Measurements from ENCODE around the gene LAMA4.

The LAMA4 gene

DNA sequence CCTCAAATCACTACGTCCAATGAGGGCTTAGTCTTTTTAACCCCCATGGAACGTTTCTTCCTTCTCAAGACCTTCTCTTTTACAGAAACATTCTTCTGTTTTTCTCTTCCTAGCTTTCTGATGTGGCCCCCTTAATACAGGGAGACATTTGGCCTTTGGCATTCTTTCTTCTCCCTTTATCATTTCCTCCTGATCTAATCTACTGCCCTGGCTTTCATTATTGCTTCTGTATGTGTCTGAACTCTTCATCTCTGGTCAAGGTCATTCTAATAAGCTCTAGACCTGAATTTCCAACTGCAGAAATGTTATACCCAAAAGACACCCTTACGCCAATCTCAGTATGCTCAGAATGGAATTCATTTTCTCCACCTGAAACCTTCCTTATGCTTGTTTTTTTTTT lies 18.4 kb upstream of the LAMA4 start:
- DNase-seq, result no peak

- no peak for DNase-seq
Measured at GRCh38 chr6:112270756-112271155, 16.4 kb upstream of the LAMA4 start.

DNA sequence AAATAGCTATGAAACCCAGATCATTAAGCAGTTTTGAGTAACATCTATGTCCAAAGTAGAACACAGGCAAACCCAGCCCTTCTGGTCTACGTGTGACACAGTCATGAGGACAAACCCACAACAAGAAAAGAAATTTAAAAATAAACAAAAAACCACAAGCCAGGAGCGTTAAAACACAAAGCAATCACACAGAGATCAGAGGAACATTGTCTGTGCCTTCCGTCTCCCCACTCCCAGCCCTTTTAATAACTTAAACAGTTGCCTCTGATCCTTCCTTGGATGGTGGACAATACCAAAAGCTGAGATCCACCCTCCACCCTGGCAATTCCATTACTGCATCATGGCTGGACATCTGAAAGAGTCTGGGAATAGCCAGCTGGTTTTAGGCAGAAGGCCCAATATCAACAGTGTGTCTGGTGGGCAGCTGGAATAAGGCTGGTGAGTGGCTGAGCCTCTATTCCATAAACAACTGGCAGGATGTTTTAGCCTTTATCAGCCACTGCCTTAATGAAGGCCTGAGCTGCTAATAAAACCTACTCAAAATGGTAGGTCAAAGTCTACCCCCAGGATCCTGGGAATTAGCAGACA lies 15.7 kb upstream of the LAMA4 start:
- no peak for DNase-seq

- DNase-seq, result no peak
Measured at GRCh38 chr6:112269114-112269513, 14.7 kb upstream of the LAMA4 start.

GRCh38 chr6:112268654-112269053 lies 14.3 kb upstream of the LAMA4 start:
- no peak for DNase-seq

DNA sequence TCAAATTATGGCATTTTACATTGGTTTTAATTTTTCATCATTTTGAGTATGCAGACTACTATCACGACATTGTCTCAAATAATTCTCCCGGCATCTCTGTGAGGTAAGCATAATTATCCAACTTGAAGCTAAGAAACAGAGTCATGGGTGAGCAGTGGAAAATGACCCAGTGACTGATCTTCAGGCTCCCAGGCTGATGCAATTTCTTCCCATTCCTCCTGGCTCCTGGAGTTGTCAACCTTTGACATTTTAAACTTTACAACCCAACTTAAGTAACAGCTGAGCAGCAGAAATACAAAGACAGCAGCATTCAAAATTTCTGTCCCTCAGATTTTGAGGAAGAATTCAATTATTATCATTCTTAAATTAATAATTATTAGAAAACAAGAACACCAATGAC lies 13.7 kb upstream of the LAMA4 start:
- no peak for DNase-seq

DNA sequence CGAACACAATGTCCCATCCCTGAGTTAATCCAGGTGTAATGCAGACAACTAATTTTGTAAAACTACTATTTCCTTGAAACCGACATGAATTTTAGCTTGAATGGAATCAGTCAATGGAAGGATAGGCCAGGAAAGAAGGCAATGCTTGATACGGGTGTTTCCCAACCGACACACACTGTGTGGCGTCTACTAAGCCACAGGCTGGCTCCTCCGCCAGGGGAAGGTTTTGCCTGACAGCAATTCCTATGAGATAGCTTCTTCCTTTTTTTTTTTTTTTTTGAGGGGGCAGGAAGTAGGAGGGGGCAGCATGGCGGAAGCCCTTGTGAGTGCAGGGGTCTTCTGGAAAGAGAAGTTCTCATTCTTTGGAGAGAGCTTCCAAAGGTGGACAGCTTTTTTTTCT lies 12.0 kb upstream of the LAMA4 start:
- no peak for DNase-seq

- no peak for DNase-seq
Measured at GRCh38 chr6:112259337-112259675, 4.9 kb upstream of the LAMA4 start.

- DNase-seq, result no peak
Measured at GRCh38 chr6:112258642-112259336, 4.4 kb upstream of the LAMA4 start.

DNA sequence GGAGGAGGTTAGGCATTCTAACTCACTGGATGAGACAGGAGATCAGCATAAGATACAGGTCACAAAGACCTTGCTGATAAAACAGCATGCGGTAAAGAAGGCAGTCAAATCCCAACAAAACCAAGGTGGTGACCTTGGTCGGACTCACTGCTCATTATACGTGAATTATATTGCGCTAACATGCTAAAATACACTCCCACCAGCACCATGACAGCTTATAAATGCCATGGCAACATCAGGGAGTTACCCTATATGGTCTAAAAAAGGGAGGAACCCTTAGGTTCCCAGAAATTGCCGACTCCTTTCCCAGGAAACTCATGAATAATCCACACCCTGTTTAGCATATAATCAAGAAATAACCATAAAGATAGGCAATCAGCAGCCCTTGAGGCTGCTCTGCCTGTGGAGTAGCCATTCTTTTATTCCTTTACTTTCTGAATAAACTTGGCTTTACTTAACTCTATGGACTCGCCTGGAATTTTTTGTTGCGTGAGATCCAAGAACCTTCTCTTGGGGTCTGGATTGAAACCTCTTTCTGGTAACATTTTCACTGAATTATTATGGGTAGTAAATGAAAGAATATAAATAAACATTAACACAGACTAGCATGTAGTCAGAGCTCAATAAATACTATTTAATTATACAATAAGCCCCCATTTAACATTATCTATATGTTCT lies 3.0 kb upstream of the LAMA4 start:
- no peak for DNase-seq

DNA sequence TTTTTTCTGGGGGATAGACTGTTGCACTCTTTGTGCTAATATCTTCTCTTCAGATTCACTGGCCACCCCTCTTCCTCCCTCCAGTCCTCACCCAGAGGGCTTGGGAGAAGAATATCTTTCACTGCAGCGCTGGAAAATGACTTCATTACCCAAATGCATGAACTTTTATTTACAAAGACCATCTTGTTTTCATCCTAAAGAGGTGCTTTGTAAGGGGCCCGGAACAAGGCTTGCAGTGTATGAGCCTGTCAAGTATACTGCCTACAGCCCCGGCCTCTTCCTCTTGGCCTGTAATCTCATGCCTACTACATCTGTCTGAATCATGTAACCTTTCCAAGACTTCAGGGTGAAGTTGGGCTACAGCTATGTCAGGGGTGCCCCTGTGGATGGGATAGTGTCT lies 554 bp upstream of the LAMA4 start:
- no peak for DNase-seq

DNA sequence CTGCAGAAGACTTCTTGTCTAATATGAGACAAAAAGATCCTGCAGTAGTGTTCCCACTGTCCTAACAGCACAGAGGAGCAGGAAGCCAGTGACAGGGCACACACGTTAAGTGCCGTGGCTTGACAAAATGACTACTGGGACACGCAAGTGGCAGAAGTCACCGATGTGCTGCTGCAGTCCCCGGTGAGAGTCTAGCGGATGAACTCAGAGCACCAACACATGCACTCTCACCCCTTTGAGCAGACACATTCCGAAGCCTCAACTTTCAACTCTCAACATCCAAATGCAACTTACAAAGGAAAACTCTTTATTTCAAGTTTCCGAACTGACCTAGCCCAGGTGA lies 898 bp downstream of the LAMA4 start:
- DNase-seq, result no peak

DNA sequence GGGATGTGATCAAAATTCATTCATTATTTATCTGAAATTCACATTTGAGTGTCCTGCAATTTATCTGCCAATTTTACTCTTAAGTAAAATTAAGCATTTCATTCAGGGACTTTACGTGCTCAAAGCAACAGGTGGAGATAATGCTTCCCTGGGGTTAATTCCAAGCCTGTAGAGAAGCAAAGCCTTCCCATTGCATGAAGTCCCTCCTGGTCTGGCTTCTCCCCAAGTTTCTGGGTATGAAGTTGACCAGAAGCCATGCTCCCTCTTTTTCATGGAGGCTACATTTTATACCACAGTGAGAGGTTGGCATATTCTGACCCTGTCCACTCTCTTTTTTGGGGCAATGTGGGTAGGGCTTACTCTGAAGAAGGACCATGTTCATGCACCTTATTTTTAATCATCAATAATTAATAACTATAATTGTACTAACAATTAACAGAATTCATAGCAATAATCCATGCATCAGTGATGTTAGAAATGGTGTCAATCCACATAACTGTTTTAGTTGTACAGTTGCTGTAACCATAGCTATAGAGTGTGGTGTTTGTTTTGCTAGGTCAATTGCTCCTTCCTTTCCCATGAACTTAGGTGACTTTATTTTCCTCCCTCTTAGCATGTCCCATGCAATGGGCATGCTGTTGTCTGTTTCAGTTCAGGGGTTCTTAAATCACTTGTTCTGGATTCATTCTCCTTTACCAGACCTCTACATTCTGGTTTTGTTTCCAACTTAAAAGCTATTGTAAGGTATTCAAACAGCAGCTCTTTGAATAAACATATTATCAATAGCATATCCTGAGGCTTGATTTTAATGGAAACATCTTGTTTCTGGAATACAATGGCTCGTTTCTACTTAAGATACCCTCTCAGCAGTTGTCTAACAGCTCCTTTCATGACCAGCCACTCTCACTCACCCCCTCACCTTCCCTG lies 1.5 kb downstream of the LAMA4 start:
- DNase-seq, result no peak

DNA sequence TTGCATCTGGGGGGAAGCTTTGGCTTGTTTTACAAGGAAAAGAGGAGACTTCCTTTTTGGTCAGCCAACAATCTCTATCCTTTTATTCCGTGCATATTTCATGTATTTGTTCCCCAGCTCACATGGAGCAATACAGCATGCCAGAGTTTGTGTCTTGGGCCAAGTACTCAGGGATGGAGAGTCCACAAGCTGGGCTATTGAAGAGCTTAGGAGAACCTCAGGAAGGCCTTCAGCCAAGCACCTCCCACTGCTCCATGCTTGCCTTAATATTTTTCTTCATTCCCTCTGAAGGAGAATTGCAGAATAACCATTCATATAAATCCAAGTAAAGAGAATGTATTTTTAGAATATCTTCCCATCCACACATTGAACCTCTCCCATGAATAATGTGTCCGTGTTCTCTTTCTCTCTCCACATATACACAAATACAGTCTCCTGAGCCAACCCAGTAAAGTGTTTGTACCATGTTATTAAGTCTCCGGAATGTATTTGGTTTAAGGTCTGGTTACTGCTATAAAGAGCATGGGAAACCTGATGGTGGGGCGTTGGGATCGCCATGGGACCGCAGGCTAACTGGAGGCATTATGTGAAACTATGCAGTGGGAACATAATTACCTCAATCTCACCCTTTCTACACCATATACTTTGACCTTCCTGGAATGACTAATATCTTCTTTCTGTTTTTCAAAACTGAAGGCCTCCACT lies 3.0 kb downstream of the LAMA4 start:
- no peak for DNase-seq

- no peak for DNase-seq
Measured at GRCh38 chr6:112249489-112249888, 4.9 kb downstream of the LAMA4 start.

DNA sequence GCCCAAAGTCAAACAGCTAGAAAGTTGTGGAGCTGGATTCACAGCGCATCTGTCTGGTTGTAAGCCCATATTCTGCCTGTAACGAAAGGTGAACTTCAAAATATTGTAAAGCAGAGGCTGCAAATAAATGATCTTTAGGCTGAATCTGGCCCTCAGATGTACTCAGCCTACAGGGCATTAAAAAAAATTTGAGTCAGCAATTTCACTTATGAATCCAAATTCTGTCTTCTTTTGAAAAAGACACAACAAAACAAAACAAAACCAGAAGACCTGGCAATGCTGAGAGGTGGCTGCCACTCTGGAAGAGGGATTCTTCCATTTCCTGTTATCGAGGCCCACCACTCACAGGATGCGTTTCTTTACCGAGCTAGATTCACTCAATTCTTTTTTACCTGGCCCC lies 7.1 kb downstream of the LAMA4 start:
- no peak for DNase-seq

- DNase-seq, result no peak
Measured at GRCh38 chr6:112245511-112246203, 8.7 kb downstream of the LAMA4 start.

DNA sequence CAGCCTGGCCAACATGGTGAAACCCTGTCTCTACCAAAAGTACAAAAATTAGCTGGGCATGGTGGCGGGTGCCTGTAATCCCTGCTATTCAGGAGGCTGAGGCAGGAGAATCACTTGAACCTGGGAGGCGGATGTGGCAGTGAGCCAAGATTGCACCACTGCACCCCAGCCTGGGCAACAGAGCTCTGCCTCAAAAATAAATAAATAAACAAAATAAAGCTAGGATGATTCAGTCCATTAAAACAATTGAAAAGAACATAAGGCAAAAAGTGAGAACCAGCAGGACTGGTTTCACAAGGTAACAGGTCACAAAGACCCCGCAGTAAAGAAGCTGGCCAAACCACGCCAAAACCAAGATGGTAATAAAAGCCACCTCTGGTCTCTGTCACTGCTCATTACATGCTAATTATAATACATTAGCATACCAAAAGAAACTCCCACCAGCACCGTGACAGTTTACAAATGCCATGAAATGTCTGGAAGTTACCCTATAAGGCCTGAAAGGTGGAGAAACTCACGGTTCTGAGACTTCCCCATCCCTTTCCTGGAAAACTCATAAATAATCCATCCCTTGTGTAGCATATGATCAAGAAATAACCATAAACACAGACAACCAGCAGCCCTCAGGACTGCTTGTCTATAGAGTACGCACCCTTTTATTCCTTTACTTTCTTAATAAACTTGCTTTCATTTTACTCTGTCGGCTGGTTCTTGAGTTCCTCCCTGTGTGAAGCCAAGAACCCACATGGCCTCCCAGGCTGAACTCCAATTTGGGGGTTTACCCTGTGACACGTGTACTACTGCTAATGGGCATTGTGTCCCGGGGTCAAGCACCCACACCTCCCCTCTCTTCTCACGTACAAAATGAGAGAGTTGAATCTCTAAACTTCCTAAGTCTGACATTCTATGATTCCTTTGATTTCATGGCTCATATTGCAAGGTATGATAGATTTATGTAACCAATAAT lies 10.2 kb downstream of the LAMA4 start:
- DNase-seq, result no peak

- DNase-seq, result no peak
Measured at GRCh38 chr6:112241820-112242429, 12.4 kb downstream of the LAMA4 start.

DNA sequence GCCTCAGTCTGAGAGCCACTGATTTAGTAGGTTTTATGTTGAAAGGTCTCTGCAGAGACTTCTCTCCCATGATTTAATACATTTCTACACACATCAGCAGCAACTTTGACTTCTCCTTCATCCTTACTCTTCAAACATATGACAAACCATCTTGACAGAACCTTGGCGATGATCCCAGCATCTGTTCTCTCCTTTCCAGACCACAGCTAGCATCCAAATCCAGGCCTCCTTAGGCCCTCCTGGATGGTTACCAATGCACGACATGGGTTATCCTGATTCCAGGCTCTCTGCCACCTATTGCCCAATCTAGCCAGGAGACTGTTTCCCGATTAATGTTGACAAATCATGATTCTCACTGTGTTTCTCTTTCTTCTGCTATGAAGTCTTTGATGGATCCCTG lies 16.8 kb downstream of the LAMA4 start:
- no peak for DNase-seq

- DNase-seq, result no peak
Measured at GRCh38 chr6:112237066-112237465, 17.3 kb downstream of the LAMA4 start.

Measured in central memory CD4-positive, alpha-beta T cell (primary cell).